ENCODE measurements around the gene GLRA2.

GLRA2 gene

GRCh38 chrX:14529290-14529989 lies at the start of gene GLRA2:
GLRA2 (plus strand) TSS chrX:14529536; CDS start chrX:14530058, 522 bp downstream.
- DNase-seq (ENCODE audit: low spot score): peak; percentile 57

GRCh38 chrX:14489437-14489836 lies 39.9 kb upstream of the GLRA2 start:
- peak; percentile 6 for DNase-seq (ENCODE audit: low spot score)

GRCh38 chrX:14491689-14492088 lies 37.6 kb upstream of the GLRA2 start:
- DNase-seq (ENCODE audit: low spot score): no peak

GRCh38 chrX:14496674-14497073 lies 32.7 kb upstream of the GLRA2 start:
- no peak for DNase-seq (ENCODE audit: low spot score)

- no peak for DNase-seq (ENCODE audit: low spot score)
Measured at GRCh38 chrX:14497184-14497666, 32.1 kb upstream of the GLRA2 start.

GRCh38 chrX:14501327-14501726 lies 28.0 kb upstream of the GLRA2 start:
- no peak for DNase-seq (ENCODE audit: low spot score)

GRCh38 chrX:14504960-14505538 lies 24.3 kb upstream of the GLRA2 start:
- DNase-seq (ENCODE audit: low spot score): no peak

GRCh38 chrX:14505648-14506047 lies 23.7 kb upstream of the GLRA2 start:
- no peak for DNase-seq (ENCODE audit: low spot score)

- no peak for DNase-seq (ENCODE audit: low spot score)
Measured at GRCh38 chrX:14506866-14507265, 22.5 kb upstream of the GLRA2 start.

- no peak for DNase-seq (ENCODE audit: low spot score)
Measured at GRCh38 chrX:14508025-14508690, 21.2 kb upstream of the GLRA2 start.

GRCh38 chrX:14509325-14510057 lies 19.8 kb upstream of the GLRA2 start:
- DNase-seq (ENCODE audit: low spot score): no peak

- DNase-seq (ENCODE audit: low spot score): peak; percentile 30
Measured at GRCh38 chrX:14528629-14529289, 577 bp upstream of the GLRA2 start.

- no peak for DNase-seq (ENCODE audit: low spot score)
Measured at GRCh38 chrX:14533867-14534266, 4.5 kb downstream of the GLRA2 start.

GRCh38 chrX:14546190-14546589 lies 16.9 kb downstream of the GLRA2 start:
- no peak for DNase-seq (ENCODE audit: low spot score)

- no peak for DNase-seq (ENCODE audit: low spot score)
Measured at GRCh38 chrX:14554131-14554715, 24.9 kb downstream of the GLRA2 start.

GRCh38 chrX:14564058-14564457 lies 34.7 kb downstream of the GLRA2 start:
- DNase-seq (ENCODE audit: low spot score): no peak

GRCh38 chrX:14573161-14573560 lies 43.8 kb downstream of the GLRA2 start:
- DNase-seq (ENCODE audit: low spot score): no peak

GRCh38 chrX:14581081-14581480 lies 51.7 kb downstream of the GLRA2 start:
- no peak for DNase-seq (ENCODE audit: low spot score)

- no peak for DNase-seq (ENCODE audit: low spot score)
Measured at GRCh38 chrX:14584548-14584947, 55.2 kb downstream of the GLRA2 start.

GRCh38 chrX:14590216-14590615 lies 60.9 kb downstream of the GLRA2 start:
- DNase-seq (ENCODE audit: low spot score): no peak

GRCh38 chrX:14590693-14591424 lies 61.5 kb downstream of the GLRA2 start:
- DNase-seq (ENCODE audit: low spot score): no peak

Measured in iPS-NIHi11 (cell line).